Measurements from ENCODE around the gene LSG1. TPM values are rescaled to one million over a fixed set of nuclear protein-coding genes. Genes with fewer than 3 reads are reported as not detected.

The LSG1 gene
- total RNA-seq, 2 donors from 2014 or later = 19.0 to 34.8 TPM

GRCh38 chr3:194685065-194685717, 13.2 kb upstream of the LSG1 start:
- H3K9ac ChIP-seq (ENCODE audit: low read depth in 2 of 2, low read length in 2 of 2) = peak overlapping the region in 1 of 2 donors; percentile 84
- peak overlapping the region; percentile 82 for H3K27ac ChIP-seq
- no peak for TF ChIP-seq CTCF (IDR thresholded peaks at IDR 0.05)
- peaks cover 14% of the 10 kb centered on the region for H3K4me1 ChIP-seq
- H3K36me3 ChIP-seq = no peaks in the 10 kb centered on the region
- H3K4me3 ChIP-seq = peak overlapping the region; percentile 82
- DNase-seq = no peak
- no peaks in the 10 kb centered on the region for H3K9me3 ChIP-seq
- H3K27me3 ChIP-seq = no peaks in the 10 kb centered on the region
- intact Hi-C loops (cut with DNase I) = loop anchor here (5.0 kb wide), 1 partner anchor 422 kb away; no protein-coding TSS in a partner anchor

GRCh38 chr3:194683380-194683779, 11.4 kb upstream of the LSG1 start:
- DNase-seq = no peak
- Histone ChIP-seq H3K27ac (no peak overlapping the region), H3K9me3 (no peaks in the 10 kb centered on the region), H3K9ac (ENCODE audit: low read depth in 2 of 2, low read length in 2 of 2) (peak overlapping the region in 1 of 2 donors; percentile 41), H3K36me3 (no peaks in the 10 kb centered on the region), H3K27me3 (no peaks in the 10 kb centered on the region), H3K4me3 (no peak overlapping the region), H3K4me1 (peaks cover 11% of the 10 kb centered on the region)
- no peak for TF ChIP-seq CTCF (IDR thresholded peaks at IDR 0.05)
- intact Hi-C loops (cut with DNase I) = loop anchor here (5.0 kb wide), 1 partner anchor 304 kb away; no protein-coding TSS in a partner anchor

- H3K9ac ChIP-seq (ENCODE audit: low read depth in 2 of 2, low read length in 2 of 2) = peak overlapping the region in 1 of 2 donors; percentile 41
- intact Hi-C loops (cut with DNase I) = loop anchor here (5.0 kb wide), 1 partner anchor 304 kb away; no protein-coding TSS in a partner anchor
- no peaks in the 10 kb centered on the region for H3K36me3 ChIP-seq
- DNase-seq = peak; percentile 80
- no peak overlapping the region for H3K4me3 ChIP-seq
- H3K9me3 ChIP-seq = no peaks in the 10 kb centered on the region
- H3K27ac ChIP-seq = no peak overlapping the region
- peaks cover 8% of the 10 kb centered on the region for H3K4me1 ChIP-seq
- H3K27me3 ChIP-seq = no peaks in the 10 kb centered on the region
- TF ChIP-seq CTCF (IDR thresholded peaks at IDR 0.05) = peak; percentile 80
These were observed 10.8 kb upstream of the LSG1 start for GRCh38 chr3:194682694-194683310.

- Histone ChIP-seq H3K36me3 (no peaks in the 10 kb centered on the region), H3K4me3 (no peak overlapping the region), H3K27ac (no peak overlapping the region), H3K9ac (ENCODE audit: low read depth in 2 of 2, low read length in 2 of 2) (no peak overlapping the region), H3K4me1 (peaks cover 6% of the 10 kb centered on the region), H3K9me3 (no peaks in the 10 kb centered on the region), H3K27me3 (no peaks in the 10 kb centered on the region)
- intact Hi-C loops (cut with DNase I) = loop anchor here (5.0 kb wide), 1 partner anchor 305 kb away; no protein-coding TSS in a partner anchor
- no peak for DNase-seq
- no peak for TF ChIP-seq CTCF (IDR thresholded peaks at IDR 0.05)
These were observed 10.2 kb upstream of the LSG1 start for GRCh38 chr3:194682189-194682693.

GRCh38 chr3:194680888-194681615, 9.1 kb upstream of the LSG1 start:
- Histone ChIP-seq H3K4me1 (no peaks in the 10 kb centered on the region), H3K27me3 (no peaks in the 10 kb centered on the region), H3K36me3 (no peaks in the 10 kb centered on the region), H3K27ac (no peak overlapping the region), H3K4me3 (no peak overlapping the region), H3K9ac (ENCODE audit: low read depth in 2 of 2, low read length in 2 of 2) (no peak overlapping the region), H3K9me3 (no peaks in the 10 kb centered on the region)
- DNase-seq = no peak
- intact Hi-C loops (cut with DNase I) = loop anchor here (5.0 kb wide), 1 partner anchor 306 kb away; no protein-coding TSS in a partner anchor
- no peak for TF ChIP-seq CTCF (IDR thresholded peaks at IDR 0.05)
